Measurements from ENCODE around the gene VCL. TPM values are rescaled to one million over a fixed set of nuclear protein-coding genes. Genes with fewer than 3 reads are reported as not detected.

Gene VCL
- polyA plus RNA-seq, 1 of the 3 experiments (the other 2 are of a cell fraction), result 147 TPM

GRCh38 chr10:74040200-74041126 is 42.5 kb downstream of the VCL start (continued):
- TF ChIP-seq MEF2A (IDR thresholded peaks at IDR 0.05; ENCODE audit: borderline replicate concordance, low read depth), result no peak
- no peak for TF ChIP-seq NFIC (IDR thresholded peaks at IDR 0.05; ENCODE audit: borderline replicate concordance)

- H3K27me3 ChIP-seq (ENCODE audit: insufficient read depth), result no peaks in the 10 kb centered on the region
- no peak overlapping the region for H2AFZ ChIP-seq (ENCODE audit: low read depth)
- DNase-seq, result no peak
- H3K4me3 ChIP-seq (ENCODE audit: low read depth in 2 of 2, low read length in 1 of 2), result no peak overlapping the region
- H3K36me3 ChIP-seq (replicated peaks in 1 of 2; ENCODE audit: control insufficient read depth in 1 of 2, insufficient read depth in 2 of 2, low read length in 1 of 2), result peaks cover 12 to 47% of the 10 kb centered on the region in 2 experiments
- no peak overlapping the region for H3K4me2 ChIP-seq
- H3K4me1 ChIP-seq (ENCODE audit: control insufficient read depth in 1 of 2, insufficient read depth in 2 of 2, low read depth in 1 of 2, low read length in 1 of 2), result peaks cover 0 to 33% of the 10 kb centered on the region in 2 experiments; a peak in 3 of 4 replicates
- no peak overlapping the region for H3K27ac ChIP-seq (ENCODE audit: low read depth in 2 of 2, low read length in 1 of 2)
- H3K9me3 ChIP-seq, result no peaks in the 10 kb centered on the region
- no peaks in the 10 kb centered on the region for H3K9me2 ChIP-seq
- H4K20me1 ChIP-seq (ENCODE audit: insufficient read depth), result peaks cover 37% of the 10 kb centered on the region
- H3K9ac ChIP-seq, result no peak overlapping the region
- peaks cover 97% of the 10 kb centered on the region for H3K79me2 ChIP-seq (ENCODE audit: insufficient read depth)
- POLR2A ChIA-PET, result no interaction called here
- H3F3A ChIP-seq (replicated peaks; ENCODE audit: insufficient read depth), result peaks cover 68% of the 10 kb centered on the region
- TF ChIP-seq USF2 (IDR thresholded peaks at IDR 0.05; ENCODE audit: borderline replicate concordance, low read depth, low read length), result no peak
- TF ChIP-seq NFIC (IDR thresholded peaks at IDR 0.05; ENCODE audit: borderline replicate concordance), result no peak
- no peak for TF ChIP-seq FOXM1 (IDR thresholded peaks at IDR 0.05; ENCODE audit: low read depth)
- no peak for TF ChIP-seq EZH2phosphoT487 (IDR thresholded peaks at IDR 0.05; ENCODE audit: borderline replicate concordance, low read depth)
- TF ChIP-seq USF1 (IDR thresholded peaks at IDR 0.05; ENCODE audit: borderline replicate concordance, low read depth), result no peak
- TF ChIP-seq RFX5 (IDR thresholded peaks at IDR 0.05; ENCODE audit: low read length), result no peak
- no peak for TF ChIP-seq POLR2AphosphoS5 (IDR thresholded peaks at IDR 0.05; ENCODE audit: low read depth, low read length)
- TF ChIP-seq ELF1 (IDR thresholded peaks at IDR 0.05), result no peak
- CTCF ChIA-PET, result interaction anchor here (1.0 kb wide), 1 partner anchor 104 kb away, joined by 4 read pairs; no protein-coding TSS in a partner anchor
- WGBS (ENCODE audit: low lambda C conversion rate), result 98% methylated on average over 2 of the region's 2 CpGs
These were observed 46.5 kb downstream of the VCL start for GRCh38 chr10:74044419-74044818.

DNA sequence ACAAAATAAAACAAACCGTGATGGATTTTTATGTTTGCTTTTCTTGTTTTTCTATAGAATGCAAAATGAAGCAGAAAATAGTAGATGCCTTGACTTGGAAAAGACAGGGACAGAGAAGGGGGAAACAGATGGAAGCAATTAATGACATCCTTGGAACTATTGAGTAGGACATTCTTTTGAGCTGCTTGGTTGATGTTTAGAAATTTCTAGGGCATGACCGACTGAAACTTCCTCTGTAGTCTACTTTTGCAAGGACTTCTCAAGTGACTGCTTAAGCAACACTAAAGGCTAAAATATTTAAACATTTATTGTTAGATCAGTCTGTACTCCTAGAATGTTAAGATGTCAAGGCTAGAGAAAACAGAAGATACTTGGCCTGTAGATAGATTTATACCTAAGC is 49.4 kb downstream of the VCL start:
- Histone ChIP-seq H3K4me3 (ENCODE audit: low read depth in 2 of 2, low read length in 1 of 2) (no peak overlapping the region), H3K9me3 (no peaks in the 10 kb centered on the region), H3K9me2 (no peaks in the 10 kb centered on the region), H3K4me1 (ENCODE audit: control insufficient read depth in 1 of 2, insufficient read depth in 2 of 2, low read depth in 1 of 2, low read length in 1 of 2) (peaks cover 0 to 34% of the 10 kb centered on the region in 2 experiments; a peak in 2 of 4 replicates), H3K79me2 (ENCODE audit: insufficient read depth) (peaks cover 97% of the 10 kb centered on the region), H3K27ac (ENCODE audit: low read depth in 2 of 2, low read length in 1 of 2) (peak overlapping the region; percentile 60 to 83; a peak in 3 of 4 replicates), H3K27me3 (ENCODE audit: insufficient read depth) (no peaks in the 10 kb centered on the region), H2AFZ (ENCODE audit: low read depth) (no peak overlapping the region), H3K36me3 (replicated peaks in 1 of 2; ENCODE audit: control insufficient read depth in 1 of 2, insufficient read depth in 2 of 2, low read length in 1 of 2) (peaks cover 12 to 40% of the 10 kb centered on the region in 2 experiments), H3K4me2 (peak overlapping the region; percentile 51; the same call in 1 of the 2 replicates), H3F3A (replicated peaks; ENCODE audit: insufficient read depth) (peaks cover 67% of the 10 kb centered on the region), H3K9ac (peak overlapping the region; percentile 1; the same call in 1 of the 2 replicates), H4K20me1 (ENCODE audit: insufficient read depth) (peaks cover 48% of the 10 kb centered on the region)
- WGBS (ENCODE audit: low lambda C conversion rate), result 47% methylated on average over 2 of the region's 2 CpGs
- CTCF ChIA-PET, result interaction anchor here (0.7 to 5.3 kb wide), 6 partner anchors 12 to 168 kb away, joined by 3 to 23 read pairs (median 4); no protein-coding TSS in a partner anchor
- POLR2A ChIA-PET, result no interaction called here
- DNase-seq, result no peak
- TF ChIP-seq JUND (IDR thresholded peaks at IDR 0.05) (peak; percentile 26; the same call in 1 of the 2 replicates), ELF1 (IDR thresholded peaks at IDR 0.05) (no peak), SMC3 (IDR thresholded peaks at IDR 0.05; ENCODE audit: low read depth, low read length) (no peak), EP300 (IDR thresholded peaks at IDR 0.05; ENCODE audit: borderline replicate concordance in 1 of 2, low read depth in 1 of 2, low read length in 1 of 2) (peak in 1 of 2 experiments; percentile 68; a peak in 1 of 4 replicates), POLR2AphosphoS5 (IDR thresholded peaks at IDR 0.05; ENCODE audit: low read depth, low read length) (peak; percentile 39; the same call in 1 of the 2 replicates), TCF12 (IDR thresholded peaks at IDR 0.05) (peak; percentile 94), RFX5 (IDR thresholded peaks at IDR 0.05; ENCODE audit: low read length) (no peak), RXRA (IDR thresholded peaks at IDR 0.05; ENCODE audit: borderline replicate concordance, low read depth) (peak; percentile 35; the same call in 1 of the 2 replicates), TEAD4 (IDR thresholded peaks at IDR 0.05; ENCODE audit: borderline replicate concordance, insufficient read depth) (peak; percentile 49; the same call in 1 of the 2 replicates), ZBTB33 (IDR thresholded peaks at IDR 0.05; ENCODE audit: borderline replicate concordance, low read depth) (no peak)
- TF ChIP-seq, protein P1, sequence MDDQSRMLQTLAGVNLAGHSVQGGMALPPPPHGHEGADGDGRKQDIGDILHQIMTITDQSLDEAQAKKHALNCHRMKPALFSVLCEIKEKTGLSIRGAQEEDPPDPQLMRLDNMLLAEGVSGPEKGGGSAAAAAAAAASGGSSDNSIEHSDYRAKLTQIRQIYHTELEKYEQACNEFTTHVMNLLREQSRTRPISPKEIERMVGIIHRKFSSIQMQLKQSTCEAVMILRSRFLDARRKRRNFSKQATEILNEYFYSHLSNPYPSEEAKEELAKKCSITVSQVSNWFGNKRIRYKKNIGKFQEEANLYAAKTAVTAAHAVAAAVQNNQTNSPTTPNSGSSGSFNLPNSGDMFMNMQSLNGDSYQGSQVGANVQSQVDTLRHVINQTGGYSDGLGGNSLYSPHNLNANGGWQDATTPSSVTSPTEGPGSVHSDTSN (IDR thresholded peaks at IDR 0.05), result peak; percentile 31; the same call in 1 of the 2 replicates

All from SK-N-SH (cell line).